ENCODE results near the gene VGLL4.
"Not testable (repeated sequence)": the region's sequence is repeated elsewhere in the genome, so short reads cannot be mapped to it uniquely, and the experiment has no call there.

VGLL4 gene

GRCh38 chr3:11587766-11588165, 55.9 kb downstream of the VGLL4 start:
- no peak for DNase-seq (ENCODE audit: low read depth in 3 of 3)

GRCh38 chr3:11584570-11584969, 59.1 kb downstream of the VGLL4 start:
- DNase-seq (ENCODE audit: low read depth in 3 of 3): no peak

- no peak for DNase-seq (ENCODE audit: low read depth in 3 of 3)
Observed at GRCh38 chr3:11583638-11584046, 60.1 kb downstream of the VGLL4 start.

GRCh38 chr3:11583235-11583634, 60.5 kb downstream of the VGLL4 start:
- no peak for DNase-seq (ENCODE audit: low read depth in 3 of 3)

GRCh38 chr3:11582191-11582968, 61.3 kb downstream of the VGLL4 start:
- DNase-seq (ENCODE audit: low read depth in 3 of 3): no peak

- no peak for DNase-seq (ENCODE audit: low read depth in 3 of 3)
Observed at GRCh38 chr3:11581237-11582190, 62.2 kb downstream of the VGLL4 start.

- no peak for DNase-seq (ENCODE audit: low read depth in 3 of 3)
Observed at GRCh38 chr3:11580645-11581044, 63.1 kb downstream of the VGLL4 start.

- DNase-seq (ENCODE audit: low read depth in 3 of 3): no peak
Observed at GRCh38 chr3:11578169-11578568, 65.5 kb downstream of the VGLL4 start.

- DNase-seq (ENCODE audit: low read depth in 3 of 3): no peak
Observed at GRCh38 chr3:11576453-11576852, 67.3 kb downstream of the VGLL4 start.

GRCh38 chr3:11575677-11576076, 68.0 kb downstream of the VGLL4 start:
- DNase-seq (ENCODE audit: low read depth in 3 of 3): no peak

GRCh38 chr3:11574981-11575669, 68.6 kb downstream of the VGLL4 start:
- DNase-seq (ENCODE audit: low read depth in 3 of 3): no peak

- DNase-seq (ENCODE audit: low read depth in 3 of 3): not testable (repeated sequence)
Observed at GRCh38 chr3:11572660-11573059, 71.1 kb downstream of the VGLL4 start.

- no peak for DNase-seq (ENCODE audit: low read depth in 3 of 3)
Observed at GRCh38 chr3:11570789-11571495, 72.8 kb downstream of the VGLL4 start.

- no peak for DNase-seq (ENCODE audit: low read depth in 3 of 3)
Observed at GRCh38 chr3:11570251-11570650, 73.5 kb downstream of the VGLL4 start.

GRCh38 chr3:11569156-11569741, 74.5 kb downstream of the VGLL4 start:
- DNase-seq (ENCODE audit: low read depth in 3 of 3): no peak

GRCh38 chr3:11568503-11569155, 75.1 kb downstream of the VGLL4 start:
- DNase-seq (ENCODE audit: low read depth in 3 of 3): no peak

- no peak for DNase-seq (ENCODE audit: low read depth in 3 of 3)
Observed at GRCh38 chr3:11567516-11568467, 75.9 kb downstream of the VGLL4 start.

- no peak for DNase-seq (ENCODE audit: low read depth in 3 of 3)
Observed at GRCh38 chr3:11566916-11567315, 76.8 kb downstream of the VGLL4 start.

- DNase-seq (ENCODE audit: low read depth in 3 of 3): no peak
Observed at GRCh38 chr3:11566478-11566877, 77.2 kb downstream of the VGLL4 start.
